A549 (cell line): ENCODE data around the gene KIF12.

ENCODE experiments used
- CHD2 ChIP-seq: fragments of 150-350 bp; IDR thresholded peaks from 2 replicates; pipeline ENCODE4 v1.6.1; 2014; ENCODE audit warnings: low read length; ENCODE audit not compliant: partially characterized antibody
- HDAC2 ChIP-seq: fragments of 200-600 bp; sonication (generic); IDR thresholded peaks from 2 replicates; pipeline ENCODE4 v1.6.1; 2016
- RAD21 ChIP-seq, 2 experiments: fragments of >200 bp in 1 of 2; sonication (Bioruptor Twin) in 1 of 2; formaldehyde crosslinking in 1 of 2; IDR thresholded peaks in 1 of 2; conservative IDR thresholded peaks in 1 of 2; 2 replicates in 1 of 2; 3 replicates in 1 of 2; pipeline ENCODE4 v1.6.1; 2012 to 2018; ENCODE audit warnings: inconsistent platforms in 1 of 2
- TF ChIP-seq, protein P1 (sequence below): fragments of >200 bp; sonication (Bioruptor Twin); formaldehyde crosslinking; IDR thresholded peaks from 3 replicates; pipeline ENCODE4 v1.5.1; 2016
- TF ChIP-seq, protein P2 (sequence below): fragments of 150-350 bp; IDR thresholded peaks from 2 replicates; pipeline ENCODE4 v1.6.1; 2014; ENCODE audit warnings: low read depth, mild to moderate bottlenecking, low read length
- TF ChIP-seq, protein P3 (sequence below): fragments of 250-450 bp; sonication (Bioruptor Pico); IDR thresholded peaks from 2 replicates; pipeline ENCODE4 v1.5.0; 2021; ENCODE audit warnings: mild to moderate bottlenecking, moderate library complexity, borderline replicate concordance
- TF ChIP-seq, protein P4 (sequence below): fragments of 200-600 bp; sonication (generic); IDR thresholded peaks from 2 replicates; pipeline ENCODE4 v1.6.1; 2016; ENCODE audit warnings: antibody characterized with exemption, mild to moderate bottlenecking, moderate library complexity
- TF ChIP-seq, protein P5 (sequence below): fragments of 450-650 bp; IDR thresholded peaks from 2 replicates; pipeline ENCODE4 v1.6.1; 2014; ENCODE audit warnings: antibody characterized with exemption

DNA sequence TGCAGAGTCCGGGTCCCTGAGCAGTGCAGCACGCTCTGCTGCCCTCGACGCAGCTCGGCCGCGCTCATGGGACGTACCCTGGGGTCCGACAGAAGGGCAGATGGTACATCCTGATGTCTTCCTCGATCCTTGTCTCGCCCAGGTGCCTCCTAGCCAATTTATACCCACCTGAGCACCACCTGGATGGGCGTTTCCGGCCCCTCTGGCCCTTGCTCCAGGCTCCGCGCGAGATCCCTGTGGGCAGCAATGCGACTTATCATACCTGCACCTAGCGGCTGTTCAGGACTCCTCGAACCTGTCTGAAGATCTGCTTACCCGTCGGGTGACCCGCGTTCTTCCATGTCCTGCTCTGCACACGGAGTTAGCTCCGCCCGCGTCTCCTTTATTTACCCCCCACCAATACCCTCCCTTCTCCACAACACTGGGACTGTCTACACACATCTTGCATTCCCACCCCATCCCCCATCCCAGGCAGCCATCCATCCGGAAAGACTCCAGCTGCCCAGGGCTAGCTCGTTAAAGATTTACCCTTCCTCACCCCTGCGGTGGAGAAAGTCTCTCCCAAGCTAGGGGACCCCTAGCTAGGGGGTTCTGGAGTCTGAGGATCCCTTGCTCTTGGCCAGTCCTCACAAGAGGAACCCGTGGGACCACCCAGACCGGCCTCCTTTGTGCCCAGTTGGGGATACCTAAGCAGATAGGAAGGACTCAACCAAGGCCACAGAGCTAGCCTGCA lies at the start of gene KIF12:
- TF ChIP-seq, protein P1, sequence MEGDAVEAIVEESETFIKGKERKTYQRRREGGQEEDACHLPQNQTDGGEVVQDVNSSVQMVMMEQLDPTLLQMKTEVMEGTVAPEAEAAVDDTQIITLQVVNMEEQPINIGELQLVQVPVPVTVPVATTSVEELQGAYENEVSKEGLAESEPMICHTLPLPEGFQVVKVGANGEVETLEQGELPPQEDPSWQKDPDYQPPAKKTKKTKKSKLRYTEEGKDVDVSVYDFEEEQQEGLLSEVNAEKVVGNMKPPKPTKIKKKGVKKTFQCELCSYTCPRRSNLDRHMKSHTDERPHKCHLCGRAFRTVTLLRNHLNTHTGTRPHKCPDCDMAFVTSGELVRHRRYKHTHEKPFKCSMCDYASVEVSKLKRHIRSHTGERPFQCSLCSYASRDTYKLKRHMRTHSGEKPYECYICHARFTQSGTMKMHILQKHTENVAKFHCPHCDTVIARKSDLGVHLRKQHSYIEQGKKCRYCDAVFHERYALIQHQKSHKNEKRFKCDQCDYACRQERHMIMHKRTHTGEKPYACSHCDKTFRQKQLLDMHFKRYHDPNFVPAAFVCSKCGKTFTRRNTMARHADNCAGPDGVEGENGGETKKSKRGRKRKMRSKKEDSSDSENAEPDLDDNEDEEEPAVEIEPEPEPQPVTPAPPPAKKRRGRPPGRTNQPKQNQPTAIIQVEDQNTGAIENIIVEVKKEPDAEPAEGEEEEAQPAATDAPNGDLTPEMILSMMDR, result no peak
- TF ChIP-seq HDAC2 (no peak), CHD2 (no peak), RAD21 (conservative IDR thresholded peaks at IDR 0.05 in 1 of 2, IDR thresholded peaks at IDR 0.05 in 1 of 2) (no peak)
- TF ChIP-seq, protein P2, sequence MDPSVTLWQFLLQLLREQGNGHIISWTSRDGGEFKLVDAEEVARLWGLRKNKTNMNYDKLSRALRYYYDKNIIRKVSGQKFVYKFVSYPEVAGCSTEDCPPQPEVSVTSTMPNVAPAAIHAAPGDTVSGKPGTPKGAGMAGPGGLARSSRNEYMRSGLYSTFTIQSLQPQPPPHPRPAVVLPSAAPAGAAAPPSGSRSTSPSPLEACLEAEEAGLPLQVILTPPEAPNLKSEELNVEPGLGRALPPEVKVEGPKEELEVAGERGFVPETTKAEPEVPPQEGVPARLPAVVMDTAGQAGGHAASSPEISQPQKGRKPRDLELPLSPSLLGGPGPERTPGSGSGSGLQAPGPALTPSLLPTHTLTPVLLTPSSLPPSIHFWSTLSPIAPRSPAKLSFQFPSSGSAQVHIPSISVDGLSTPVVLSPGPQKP, result no peak
- TF ChIP-seq, protein P3, sequence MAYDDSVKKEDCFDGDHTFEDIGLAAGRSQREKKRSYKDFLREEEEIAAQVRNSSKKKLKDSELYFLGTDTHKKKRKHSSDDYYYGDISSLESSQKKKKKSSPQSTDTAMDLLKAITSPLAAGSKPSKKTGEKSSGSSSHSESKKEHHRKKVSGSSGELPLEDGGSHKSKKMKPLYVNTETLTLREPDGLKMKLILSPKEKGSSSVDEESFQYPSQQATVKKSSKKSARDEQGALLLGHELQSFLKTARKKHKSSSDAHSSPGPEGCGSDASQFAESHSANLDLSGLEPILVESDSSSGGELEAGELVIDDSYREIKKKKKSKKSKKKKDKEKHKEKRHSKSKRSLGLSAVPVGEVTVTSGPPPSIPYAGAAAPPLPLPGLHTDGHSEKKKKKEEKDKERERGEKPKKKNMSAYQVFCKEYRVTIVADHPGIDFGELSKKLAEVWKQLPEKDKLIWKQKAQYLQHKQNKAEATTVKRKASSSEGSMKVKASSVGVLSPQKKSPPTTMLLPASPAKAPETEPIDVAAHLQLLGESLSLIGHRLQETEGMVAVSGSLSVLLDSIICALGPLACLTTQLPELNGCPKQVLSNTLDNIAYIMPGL (CRISPR knock-in tag), result no peak
- TF ChIP-seq, protein P4, sequence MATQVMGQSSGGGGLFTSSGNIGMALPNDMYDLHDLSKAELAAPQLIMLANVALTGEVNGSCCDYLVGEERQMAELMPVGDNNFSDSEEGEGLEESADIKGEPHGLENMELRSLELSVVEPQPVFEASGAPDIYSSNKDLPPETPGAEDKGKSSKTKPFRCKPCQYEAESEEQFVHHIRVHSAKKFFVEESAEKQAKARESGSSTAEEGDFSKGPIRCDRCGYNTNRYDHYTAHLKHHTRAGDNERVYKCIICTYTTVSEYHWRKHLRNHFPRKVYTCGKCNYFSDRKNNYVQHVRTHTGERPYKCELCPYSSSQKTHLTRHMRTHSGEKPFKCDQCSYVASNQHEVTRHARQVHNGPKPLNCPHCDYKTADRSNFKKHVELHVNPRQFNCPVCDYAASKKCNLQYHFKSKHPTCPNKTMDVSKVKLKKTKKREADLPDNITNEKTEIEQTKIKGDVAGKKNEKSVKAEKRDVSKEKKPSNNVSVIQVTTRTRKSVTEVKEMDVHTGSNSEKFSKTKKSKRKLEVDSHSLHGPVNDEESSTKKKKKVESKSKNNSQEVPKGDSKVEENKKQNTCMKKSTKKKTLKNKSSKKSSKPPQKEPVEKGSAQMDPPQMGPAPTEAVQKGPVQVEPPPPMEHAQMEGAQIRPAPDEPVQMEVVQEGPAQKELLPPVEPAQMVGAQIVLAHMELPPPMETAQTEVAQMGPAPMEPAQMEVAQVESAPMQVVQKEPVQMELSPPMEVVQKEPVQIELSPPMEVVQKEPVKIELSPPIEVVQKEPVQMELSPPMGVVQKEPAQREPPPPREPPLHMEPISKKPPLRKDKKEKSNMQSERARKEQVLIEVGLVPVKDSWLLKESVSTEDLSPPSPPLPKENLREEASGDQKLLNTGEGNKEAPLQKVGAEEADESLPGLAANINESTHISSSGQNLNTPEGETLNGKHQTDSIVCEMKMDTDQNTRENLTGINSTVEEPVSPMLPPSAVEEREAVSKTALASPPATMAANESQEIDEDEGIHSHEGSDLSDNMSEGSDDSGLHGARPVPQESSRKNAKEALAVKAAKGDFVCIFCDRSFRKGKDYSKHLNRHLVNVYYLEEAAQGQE, result no peak
- TF ChIP-seq, protein P5, sequence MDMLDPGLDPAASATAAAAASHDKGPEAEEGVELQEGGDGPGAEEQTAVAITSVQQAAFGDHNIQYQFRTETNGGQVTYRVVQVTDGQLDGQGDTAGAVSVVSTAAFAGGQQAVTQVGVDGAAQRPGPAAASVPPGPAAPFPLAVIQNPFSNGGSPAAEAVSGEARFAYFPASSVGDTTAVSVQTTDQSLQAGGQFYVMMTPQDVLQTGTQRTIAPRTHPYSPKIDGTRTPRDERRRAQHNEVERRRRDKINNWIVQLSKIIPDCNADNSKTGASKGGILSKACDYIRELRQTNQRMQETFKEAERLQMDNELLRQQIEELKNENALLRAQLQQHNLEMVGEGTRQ, result no peak
